Muscle layer of duodenum (tissue), 2 donors: ENCODE data around the gene AFAP1.

Experiments used
- H3K27ac ChIP-seq: one replicate; pipeline ENCODE4 v1.7.0; 2013; ENCODE audit warnings: mild to moderate bottlenecking, low read length
- H3K27me3 ChIP-seq: one replicate; pipeline ENCODE4 v1.7.0; 2013; ENCODE audit warnings: low read depth, mild to moderate bottlenecking, control low read depth, low read length
- H3K36me3 ChIP-seq, 2 donors: one replicate each; pipeline ENCODE4 v1.7.0; 2013; ENCODE audit warnings: low read length in 2 of 2, control low read depth in 1 of 2, mild to moderate bottlenecking in 1 of 2; ENCODE audit not compliant: insufficient read depth in 2 of 2, control insufficient read depth in 1 of 2
- H3K4me1 ChIP-seq, 2 donors: one replicate each; pipeline ENCODE4 v1.7.0; 2013; ENCODE audit warnings: low read length in 2 of 2, mild to moderate bottlenecking in 2 of 2, control low read depth in 1 of 2, moderate library complexity in 1 of 2; ENCODE audit not compliant: insufficient read depth in 2 of 2, control insufficient read depth in 1 of 2
- H3K4me3 ChIP-seq, 2 donors: one replicate each; pipeline ENCODE4 v1.7.0; 2013; ENCODE audit warnings: low read length in 2 of 2, low read depth in 1 of 2, mild to moderate bottlenecking in 1 of 2
- H3K9me3 ChIP-seq, 2 donors: one replicate each; pipeline ENCODE4 v1.7.0; 2013; ENCODE audit warnings: low read length in 2 of 2, control low read depth in 1 of 2, mild to moderate bottlenecking in 1 of 2; ENCODE audit not compliant: control insufficient read depth in 1 of 2
- donor health status: healthy.

The AFAP1 gene

DNA sequence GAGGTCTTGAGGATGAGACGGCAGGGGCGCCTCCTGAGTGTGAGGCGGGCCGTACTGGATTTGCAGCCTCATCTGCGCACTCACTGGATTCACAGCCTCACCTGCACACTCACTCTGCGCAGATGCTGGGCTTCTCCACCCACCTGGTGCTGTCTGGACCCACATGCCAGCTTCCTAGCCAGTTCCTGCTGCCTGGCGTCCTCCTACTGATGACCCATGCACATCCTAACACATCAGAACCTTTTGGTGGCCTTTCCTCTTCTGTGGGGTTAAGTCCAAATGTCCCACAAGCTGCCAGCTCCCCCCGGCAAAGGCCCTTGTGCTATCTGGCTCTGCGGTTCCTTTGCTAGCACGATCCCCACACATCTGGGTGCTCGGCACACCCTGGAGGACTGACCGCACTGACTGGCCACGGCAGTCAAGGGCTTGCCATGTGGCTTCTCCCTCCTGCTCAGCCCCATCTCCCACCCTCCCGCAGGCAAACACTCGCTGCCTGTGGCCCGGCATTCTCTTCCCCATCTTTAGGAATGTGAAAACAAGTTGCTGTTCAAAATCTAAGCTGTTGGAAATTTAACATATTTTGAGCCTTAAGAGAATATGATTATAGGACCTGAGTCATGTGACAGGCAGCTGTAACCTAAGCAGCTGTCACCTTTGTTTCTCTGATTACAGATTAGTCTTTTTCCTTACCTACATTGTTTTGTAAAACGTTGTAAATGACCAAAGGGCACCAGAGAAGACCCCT lies 39.4 kb upstream of the AFAP1 start:
- Histone ChIP-seq H3K9me3 (no peaks in the 10 kb centered on the region), H3K4me1 (no peaks in the 10 kb centered on the region), H3K4me3 (no peak overlapping the region), H3K27me3 (no peaks in the 10 kb centered on the region), H3K27ac (peak overlapping the region; percentile 77), H3K36me3 (no peaks in the 10 kb centered on the region)

DNA sequence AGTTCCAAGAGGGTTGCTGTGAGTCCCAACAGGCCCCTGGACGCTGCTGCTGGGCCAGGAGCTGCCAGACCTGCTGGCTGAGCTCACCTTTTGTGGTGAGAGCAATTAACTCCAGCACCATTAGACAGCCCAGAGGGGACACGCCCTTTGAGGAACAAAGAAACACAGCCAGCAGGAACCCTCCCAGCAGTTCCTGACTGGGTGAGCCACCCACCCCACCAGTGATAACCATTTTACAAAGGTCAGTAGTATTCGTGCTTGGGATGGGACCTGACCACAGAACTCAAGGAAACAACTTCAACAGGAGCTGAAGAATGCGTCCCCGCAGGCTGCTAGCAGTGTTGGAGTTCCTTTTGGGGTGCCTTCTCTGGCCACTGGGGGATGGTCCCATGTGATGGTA lies 38.8 kb upstream of the AFAP1 start:
- H3K4me3 ChIP-seq: no peak overlapping the region
- no peaks in the 10 kb centered on the region for H3K27me3 ChIP-seq
- H3K36me3 ChIP-seq: no peaks in the 10 kb centered on the region
- no peaks in the 10 kb centered on the region for H3K9me3 ChIP-seq
- peak overlapping the region; percentile 77 for H3K27ac ChIP-seq
- no peaks in the 10 kb centered on the region for H3K4me1 ChIP-seq

DNA sequence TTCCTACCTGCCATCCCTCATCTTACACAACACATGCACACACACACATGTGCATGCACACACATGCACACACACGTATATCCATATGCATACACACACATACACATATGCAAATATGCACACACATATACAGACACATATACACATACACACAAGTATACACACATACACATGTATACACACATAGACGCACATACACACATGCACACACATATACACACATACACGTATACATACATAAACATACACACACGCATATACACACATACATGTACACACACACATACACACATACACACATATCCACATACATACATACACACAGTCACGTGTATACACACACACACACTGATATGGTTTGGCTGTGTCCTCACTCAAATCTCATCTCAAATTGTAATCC lies 37.0 kb upstream of the AFAP1 start:
- H3K36me3 ChIP-seq: no peaks in the 10 kb centered on the region
- no peak overlapping the region for H3K4me3 ChIP-seq
- no peaks in the 10 kb centered on the region for H3K9me3 ChIP-seq
- H3K27me3 ChIP-seq: no peaks in the 10 kb centered on the region
- no peaks in the 10 kb centered on the region for H3K4me1 ChIP-seq
- no peak overlapping the region for H3K27ac ChIP-seq

DNA sequence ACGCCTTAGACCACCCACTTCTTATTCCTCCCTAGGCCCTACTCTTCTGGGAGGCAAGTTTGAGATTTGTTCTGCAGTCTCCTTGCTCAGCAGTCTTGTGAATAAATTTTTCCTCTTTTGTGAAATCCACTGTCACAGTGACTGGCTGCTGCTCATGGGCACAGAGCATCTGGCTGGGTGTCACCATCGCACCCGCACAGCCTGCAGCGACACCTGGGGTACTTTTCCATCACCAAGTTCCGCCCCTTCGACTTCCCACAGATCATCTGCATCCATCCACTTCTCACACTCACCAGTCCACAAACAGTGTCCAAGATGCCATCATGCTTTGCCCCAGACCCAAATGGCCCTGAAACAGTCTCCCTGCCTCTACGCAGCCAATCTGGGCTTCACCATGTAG lies 36.4 kb upstream of the AFAP1 start:
- H3K4me1 ChIP-seq: no peaks in the 10 kb centered on the region
- no peaks in the 10 kb centered on the region for H3K9me3 ChIP-seq
- H3K36me3 ChIP-seq: no peaks in the 10 kb centered on the region
- H3K27ac ChIP-seq: no peak overlapping the region
- H3K27me3 ChIP-seq: no peaks in the 10 kb centered on the region
- H3K4me3 ChIP-seq: no peak overlapping the region

DNA sequence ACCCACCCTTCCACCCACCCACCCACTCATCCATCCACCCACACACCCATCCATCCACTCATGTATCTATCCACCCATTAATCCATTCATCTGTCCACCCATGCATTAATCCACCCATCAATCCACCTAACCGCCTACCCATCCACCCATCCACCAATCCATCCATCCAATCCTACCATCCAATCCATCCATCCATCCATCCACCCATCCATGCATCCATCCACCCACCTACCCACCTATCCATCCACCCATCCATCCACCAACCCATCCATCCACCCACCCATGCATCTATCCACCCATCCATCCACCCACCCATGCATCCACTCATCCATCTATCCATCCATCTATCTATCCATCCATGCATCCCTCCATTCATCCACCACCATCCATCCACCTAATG lies 34.8 kb upstream of the AFAP1 start:
- H3K4me3 ChIP-seq: no peak overlapping the region
- no peaks in the 10 kb centered on the region for H3K36me3 ChIP-seq
- no peak overlapping the region for H3K27ac ChIP-seq
- H3K27me3 ChIP-seq: no peaks in the 10 kb centered on the region
- peaks cover 6 to 10% of the 10 kb centered on the region in 2 donors for H3K4me1 ChIP-seq
- H3K9me3 ChIP-seq: no peaks in the 10 kb centered on the region

DNA sequence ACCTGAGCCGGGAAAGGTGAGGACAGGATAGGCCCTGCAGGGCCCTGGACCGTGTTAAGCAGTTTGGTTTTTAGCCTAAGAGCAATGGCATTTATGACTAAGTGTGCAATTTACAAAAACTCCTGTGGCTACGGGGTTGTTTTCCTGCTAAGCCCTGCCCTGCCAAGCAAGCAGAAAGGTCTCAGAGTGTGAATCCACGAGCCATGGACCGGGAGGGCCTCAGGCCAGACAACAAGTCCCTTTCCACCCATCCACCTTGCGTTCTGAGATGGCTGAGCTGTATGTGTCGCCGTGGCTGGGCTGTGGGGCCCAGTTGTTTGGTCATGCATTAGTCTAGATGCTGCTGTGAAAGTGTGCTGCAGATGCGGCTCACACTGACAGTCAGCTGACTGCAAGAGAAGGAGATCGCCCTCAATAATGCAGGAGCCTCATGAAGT lies 33.9 kb upstream of the AFAP1 start:
- Histone ChIP-seq H3K4me1 (peaks cover 12% of the 10 kb centered on the region in 2 donors), H3K27me3 (no peaks in the 10 kb centered on the region), H3K4me3 (no peak overlapping the region), H3K36me3 (no peaks in the 10 kb centered on the region), H3K27ac (no peak overlapping the region), H3K9me3 (no peaks in the 10 kb centered on the region)

DNA sequence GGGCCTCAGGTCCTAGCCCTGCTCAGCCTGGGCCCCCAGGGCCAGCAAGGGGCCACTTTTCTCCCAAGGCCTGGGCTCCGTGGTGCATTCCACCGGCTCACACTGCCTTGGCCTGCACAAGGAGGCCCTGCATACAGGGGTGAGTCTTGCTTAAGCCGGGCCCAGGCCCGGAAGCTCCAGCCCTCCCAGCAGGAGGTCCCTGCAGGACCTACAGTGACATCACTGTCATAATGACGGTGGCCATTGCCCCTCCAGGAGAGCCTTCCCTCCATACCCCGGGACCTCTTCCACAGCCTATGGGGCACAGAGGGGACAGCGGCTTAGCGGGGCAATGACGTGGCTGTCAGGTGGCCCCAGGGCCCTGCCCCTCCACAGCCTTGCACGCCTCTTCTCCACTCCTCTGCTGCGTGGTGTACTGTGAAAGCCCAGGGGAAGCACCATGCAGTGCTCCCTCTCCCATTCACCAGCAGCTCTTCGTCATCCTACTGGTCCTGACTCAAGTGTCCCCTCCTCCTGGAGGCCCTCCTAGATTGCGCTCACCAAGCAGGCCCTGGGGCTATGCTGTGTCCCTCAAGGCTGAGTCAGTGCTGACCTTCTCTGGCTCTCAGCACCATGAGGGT lies 32.3 kb upstream of the AFAP1 start:
- no peaks in the 10 kb centered on the region for H3K9me3 ChIP-seq
- no peaks in the 10 kb centered on the region for H3K36me3 ChIP-seq
- H3K27me3 ChIP-seq: no peaks in the 10 kb centered on the region
- H3K4me1 ChIP-seq: peaks cover 17 to 25% of the 10 kb centered on the region in 2 donors
- H3K27ac ChIP-seq: no peak overlapping the region
- H3K4me3 ChIP-seq: no peak overlapping the region

DNA sequence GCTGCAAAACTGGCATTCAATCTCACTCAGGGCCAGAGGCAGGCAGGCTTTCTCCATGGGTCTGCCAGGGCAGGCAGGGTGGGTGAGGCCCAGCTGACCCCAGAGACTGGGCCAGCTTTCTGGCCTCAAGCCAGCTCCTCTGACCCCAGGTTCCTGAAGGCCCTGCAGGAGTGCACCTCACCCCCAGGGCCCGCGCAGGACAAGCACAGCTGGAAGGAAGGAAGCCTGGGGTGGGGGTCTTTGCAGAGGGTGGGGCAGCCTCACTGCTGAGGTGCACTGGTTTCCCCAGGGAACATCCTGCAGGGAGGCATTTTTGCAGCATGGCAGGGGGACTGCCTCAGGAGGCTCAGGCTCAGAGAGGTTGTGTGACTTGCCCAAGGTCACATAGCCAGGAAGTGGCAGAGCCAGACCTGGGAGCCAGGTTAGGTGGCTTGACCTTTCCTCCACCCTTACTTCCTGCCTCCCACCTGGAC lies 31.5 kb upstream of the AFAP1 start:
- Histone ChIP-seq H3K4me3 (no peak overlapping the region), H3K36me3 (no peaks in the 10 kb centered on the region), H3K27ac (peak overlapping the region; percentile 90), H3K4me1 (peaks cover 17 to 25% of the 10 kb centered on the region in 2 donors), H3K9me3 (no peaks in the 10 kb centered on the region), H3K27me3 (no peaks in the 10 kb centered on the region)

DNA sequence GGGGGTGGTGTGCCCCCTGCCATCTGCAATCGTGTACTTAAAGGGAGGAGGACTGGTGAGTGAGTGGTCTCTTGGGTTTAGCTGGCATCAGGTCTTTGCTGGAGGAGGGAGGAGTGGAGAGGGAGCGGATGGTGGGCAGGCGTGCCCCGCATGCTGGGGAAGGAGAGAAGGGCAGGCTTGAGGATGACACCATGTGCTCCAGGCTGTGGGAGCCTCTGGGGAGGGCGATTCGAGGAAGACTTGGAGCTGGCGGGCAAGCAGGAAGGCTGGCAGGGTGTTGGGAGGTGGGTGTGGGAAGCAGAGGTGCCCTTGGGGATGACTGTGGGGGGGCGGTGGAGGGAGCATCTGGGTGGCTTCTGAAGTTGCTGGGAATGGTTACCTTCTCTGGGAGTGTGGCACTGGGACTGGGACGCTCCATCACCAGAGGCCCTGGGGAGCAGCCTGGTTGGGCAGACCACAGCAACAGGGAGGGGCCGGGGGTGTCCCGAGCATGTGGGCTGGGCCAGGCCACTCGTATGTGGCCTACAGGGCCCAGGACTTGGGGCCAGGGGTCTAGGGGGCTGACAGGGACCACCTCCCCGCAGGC lies 30.8 kb upstream of the AFAP1 start:
- no peak overlapping the region for H3K4me3 ChIP-seq
- no peaks in the 10 kb centered on the region for H3K9me3 ChIP-seq
- peaks cover 17 to 25% of the 10 kb centered on the region in 2 donors for H3K4me1 ChIP-seq
- no peaks in the 10 kb centered on the region for H3K27me3 ChIP-seq
- peak overlapping the region; percentile 90 for H3K27ac ChIP-seq
- no peaks in the 10 kb centered on the region for H3K36me3 ChIP-seq

DNA sequence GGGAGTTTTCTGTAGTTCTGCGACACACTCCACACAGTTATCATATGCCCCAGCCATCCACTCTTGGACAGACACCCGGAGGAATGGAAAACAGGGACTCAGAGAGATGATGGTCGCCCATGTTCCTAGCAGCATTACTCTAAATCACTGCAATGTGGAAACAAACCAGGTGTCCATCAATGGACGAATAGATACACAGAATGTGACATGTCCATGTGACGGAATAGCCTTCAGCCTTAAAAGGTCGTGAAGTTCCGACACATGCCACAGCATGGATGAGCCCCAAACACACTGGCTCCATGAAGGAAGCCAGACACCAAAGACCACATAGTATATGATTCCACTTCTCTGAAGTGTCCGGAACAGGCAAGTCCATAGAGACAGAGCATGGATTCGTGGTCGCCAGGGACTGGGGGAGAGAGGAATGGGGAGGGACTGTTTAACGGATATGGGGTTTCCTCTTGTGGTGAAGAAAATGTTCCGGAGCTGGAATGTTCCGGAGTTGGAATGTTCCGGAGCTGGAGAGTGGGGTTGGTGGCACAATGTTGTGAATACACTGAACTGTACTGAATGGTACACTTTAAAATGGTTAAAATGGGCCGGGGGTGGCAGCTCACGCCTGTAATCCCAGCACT lies 28.7 kb upstream of the AFAP1 start:
- peak overlapping the region; percentile 32 for H3K27ac ChIP-seq
- peaks cover 17 to 30% of the 10 kb centered on the region in 2 donors for H3K4me1 ChIP-seq
- no peaks in the 10 kb centered on the region for H3K36me3 ChIP-seq

DNA sequence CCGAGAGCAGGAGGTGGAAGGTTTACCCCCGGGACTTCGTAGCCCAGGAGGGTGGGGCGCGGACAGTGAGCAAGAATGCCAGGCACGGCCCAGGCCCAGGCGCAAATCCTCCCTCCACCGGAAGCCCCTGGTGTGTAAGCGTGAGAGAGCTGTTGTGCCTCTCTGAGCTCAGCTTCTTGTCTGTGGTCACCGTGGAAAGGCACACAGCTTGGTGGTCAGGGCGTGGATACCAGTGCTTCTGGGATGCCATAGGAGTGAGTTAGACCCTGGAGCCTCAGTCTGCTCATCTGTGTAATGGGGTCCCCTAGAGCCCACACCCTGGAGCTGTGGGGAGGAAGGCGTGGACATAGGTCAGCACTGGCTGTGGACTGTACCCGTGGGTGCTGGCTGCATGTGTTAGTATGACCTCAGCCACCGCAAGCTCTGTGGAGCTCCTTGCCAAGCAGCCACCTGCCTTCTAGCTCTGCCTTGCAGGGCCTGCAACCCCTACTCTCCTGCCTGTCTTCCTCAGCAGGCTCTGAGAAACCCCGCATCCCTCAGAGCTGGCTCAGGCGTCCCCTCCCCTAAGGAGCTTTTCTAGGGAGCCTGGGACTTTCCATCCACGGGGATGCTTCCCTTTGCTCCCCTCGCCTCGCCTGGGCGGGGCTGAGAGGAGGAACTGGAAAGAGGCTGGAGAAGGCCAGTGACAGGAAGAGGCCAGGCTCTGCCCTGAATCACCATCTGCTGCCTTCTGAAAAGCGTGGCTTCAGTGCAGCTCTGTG lies 28.0 kb upstream of the AFAP1 start:
- Histone ChIP-seq H3K4me3 (no peak overlapping the region), H3K4me1 (peaks cover 17 to 30% of the 10 kb centered on the region in 2 donors), H3K27me3 (no peaks in the 10 kb centered on the region), H3K27ac (peak overlapping the region; percentile 14), H3K9me3 (no peaks in the 10 kb centered on the region), H3K36me3 (no peaks in the 10 kb centered on the region)

More for the DNA sequence above, 28.7 kb upstream of the AFAP1 start:
- Histone ChIP-seq H3K27me3 (no peaks in the 10 kb centered on the region), H3K4me3 (no peak overlapping the region), H3K9me3 (no peaks in the 10 kb centered on the region)
